Uterus (tissue), 2 donors: ENCODE results near the gene CATSPERE.

Experiments
- CTCF ChIP-seq, 4 experiments: fragments of 200-600 bp in 2 of 4; fragments of 450-650 bp in 2 of 4; sonication (generic) in 2 of 4; IDR thresholded peaks; one replicate each; pipeline ENCODE4 v1.5.1; 2016 to 2019; ENCODE audit warnings: antibody characterized with exemption in 4 of 4, mild to moderate bottlenecking in 2 of 4, moderate library complexity in 1 of 4
- POLR2A ChIP-seq, 2 donors: fragments of 450-650 bp; IDR thresholded peaks; one replicate each; pipeline ENCODE4 v1.6.1; 2016; ENCODE audit warnings: antibody characterized with exemption in 2 of 2, mild to moderate bottlenecking in 1 of 2, moderate library complexity in 1 of 2

DNA sequence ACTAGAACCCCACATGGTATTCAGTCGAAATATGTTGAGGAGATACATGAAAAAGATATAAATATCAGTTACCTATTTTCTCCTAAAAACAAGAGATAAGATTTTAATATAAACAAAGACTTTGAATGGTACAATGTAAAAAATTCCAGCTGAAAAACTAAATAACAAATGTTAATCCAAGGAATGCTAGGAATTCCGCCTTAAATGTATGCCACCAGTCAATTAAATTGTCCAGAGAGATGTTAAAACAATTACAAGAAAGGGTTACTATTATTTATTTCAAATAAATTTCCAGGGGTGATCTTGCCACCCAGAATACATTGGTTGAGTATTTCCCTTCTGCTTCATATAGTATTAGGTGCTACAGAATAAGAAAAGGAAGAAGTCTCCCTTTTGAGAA is 13.5 kb upstream of the CATSPERE start:
- no peak for TF ChIP-seq CTCF (IDR thresholded peaks at IDR 0.05)
- no peak for TF ChIP-seq POLR2A (IDR thresholded peaks at IDR 0.05)
